HEK293 (cell line): Measurements from ENCODE around the gene GJB3.
A peak's percentile ranks its signal among the peaks of the same experiment; 100 is the strongest.

ENCODE experiments used
- CTCF ChIA-PET: fragments of 350-600 bp; formaldehyde crosslinking; extraction: SDS; loops from one replicate; lab custom pipeline; 2021; ENCODE audit warnings: antibody characterized with exemption; lab: Yijun Ruan, JAX
- POLR2A ChIA-PET: fragments of 300-600 bp; formaldehyde crosslinking; extraction: SDS; loops from one replicate; lab custom pipeline; 2020; ENCODE audit warnings: antibody characterized with exemption, inconsistent platforms; lab: Yijun Ruan, JAX
- H3K27ac ChIP-seq: fragments of 200-500 bp; sonication (Bioruptor generic); 2 replicates; pipeline ENCODE4 v1.5.1; 2014; ENCODE audit warnings: low read depth, low read length, control low read depth, inconsistent platforms; ENCODE audit errors: extremely low read depth
- H3K36me3 ChIP-seq, 2 experiments: fragments of 200-500 bp in 1 of 2; sonication (Bioruptor generic) in 1 of 2; 1 replicate in 1 of 2; 2 replicates in 1 of 2; pipeline ENCODE4 v1.5.1; 2014 to 2017; ENCODE audit warnings: inconsistent platforms in 2 of 2, low read length in 2 of 2; ENCODE audit not compliant: control insufficient read depth in 2 of 2, insufficient read depth in 1 of 2
- H3K4me1 ChIP-seq: fragments of 200-500 bp; sonication (Bioruptor generic); 2 replicates; pipeline ENCODE4 v1.5.1; 2014; ENCODE audit warnings: mild to moderate bottlenecking, low read length, inconsistent platforms; ENCODE audit not compliant: control insufficient read depth, insufficient read depth
- H3K4me3 ChIP-seq: 2 replicates; pipeline ENCODE4 v1.5.1; 2011; ENCODE audit warnings: low read depth, mild to moderate bottlenecking, control low read depth, low read length, moderate library complexity
- H3K9me3 ChIP-seq: fragments of 200-500 bp; sonication (Bioruptor generic); 2 replicates; pipeline ENCODE4 v1.5.1; 2014; ENCODE audit warnings: low read depth, low read length, inconsistent platforms; ENCODE audit not compliant: control insufficient read depth, insufficient read depth
- BCL11A ChIP-seq: fragments of 450-650 bp; formaldehyde crosslinking; IDR thresholded peaks from 2 replicates; pipeline ENCODE4 v1.5.1; 2016; ENCODE audit warnings: low read depth, missing biosample characterization, missing genetic modification characterization
- BCL6B ChIP-seq: fragments of 450-650 bp; formaldehyde crosslinking; IDR thresholded peaks from 2 replicates; pipeline ENCODE4 v1.5.1; 2017; ENCODE audit warnings: missing biosample characterization, missing genetic modification characterization
- CTCF ChIP-seq: fragments of 450-650 bp; formaldehyde crosslinking; IDR thresholded peaks from 2 replicates; pipeline ENCODE4 v1.5.1; 2016; ENCODE audit warnings: missing biosample characterization, missing genetic modification characterization
- FEZF1 ChIP-seq: fragments of 450-650 bp; formaldehyde crosslinking; IDR thresholded peaks from 2 replicates; pipeline ENCODE4 v1.5.1; 2016; ENCODE audit warnings: missing biosample characterization, missing genetic modification characterization
- HIC1 ChIP-seq: fragments of 450-650 bp; formaldehyde crosslinking; IDR thresholded peaks from 2 replicates; pipeline ENCODE4 v1.5.1; 2016; ENCODE audit warnings: missing biosample characterization, missing genetic modification characterization
- PRDM4 ChIP-seq: fragments of 450-650 bp; formaldehyde crosslinking; IDR thresholded peaks from 2 replicates; pipeline ENCODE4 v1.5.1; 2017; ENCODE audit warnings: missing biosample characterization, missing genetic modification characterization
- REST ChIP-seq: fragments of 450-650 bp; formaldehyde crosslinking; IDR thresholded peaks from 2 replicates; pipeline ENCODE4 v1.5.1; 2016; ENCODE audit warnings: missing biosample characterization, missing genetic modification characterization
- WT1 ChIP-seq: fragments of 450-650 bp; formaldehyde crosslinking; IDR thresholded peaks from 2 replicates; pipeline ENCODE4 v1.5.1; 2016; ENCODE audit warnings: missing biosample characterization, missing genetic modification characterization
- YY1 ChIP-seq: fragments of 450-650 bp; formaldehyde crosslinking; IDR thresholded peaks from 2 replicates; pipeline ENCODE4 v1.5.1; 2018; ENCODE audit warnings: missing biosample characterization, missing genetic modification characterization
- ZNF132 ChIP-seq: fragments of 450-650 bp; formaldehyde crosslinking; IDR thresholded peaks from 2 replicates; pipeline ENCODE4 v1.5.1; 2017; ENCODE audit warnings: missing biosample characterization, missing genetic modification characterization, borderline replicate concordance
- ZNF148 ChIP-seq: fragments of 450-650 bp; formaldehyde crosslinking; IDR thresholded peaks from 2 replicates; pipeline ENCODE4 v1.5.0; 2017; ENCODE audit warnings: missing biosample characterization, missing genetic modification characterization, borderline replicate concordance
- ZNF311 ChIP-seq: fragments of 450-650 bp; formaldehyde crosslinking; IDR thresholded peaks from 2 replicates; pipeline ENCODE4 v1.5.1; 2017; ENCODE audit warnings: missing biosample characterization, missing genetic modification characterization, borderline replicate concordance
- ZNF394 ChIP-seq: fragments of 450-650 bp; formaldehyde crosslinking; IDR thresholded peaks from 2 replicates; pipeline ENCODE4 v1.5.1; 2016; ENCODE audit warnings: missing biosample characterization, missing genetic modification characterization, mild to moderate bottlenecking, moderate library complexity, borderline replicate concordance
- ZNF473 ChIP-seq: fragments of 450-650 bp; formaldehyde crosslinking; IDR thresholded peaks from 2 replicates; pipeline ENCODE4 v1.5.1; 2017; ENCODE audit warnings: missing biosample characterization, missing genetic modification characterization
- ZNF639 ChIP-seq: fragments of 450-650 bp; formaldehyde crosslinking; IDR thresholded peaks from 2 replicates; pipeline ENCODE4 v1.5.1; 2016; ENCODE audit warnings: missing biosample characterization, missing genetic modification characterization
- ZNF677 ChIP-seq: fragments of 450-650 bp; IDR thresholded peaks from 2 replicates; pipeline ENCODE4 v1.5.0; 2018; ENCODE audit warnings: missing biosample characterization, mild to moderate bottlenecking, missing genetic modification characterization, moderate library complexity
- ZNF704 ChIP-seq: fragments of 450-650 bp; formaldehyde crosslinking; IDR thresholded peaks from 2 replicates; pipeline ENCODE4 v1.5.1; 2016; ENCODE audit warnings: missing biosample characterization, missing genetic modification characterization

GJB3 gene

GRCh38 chr1:34742667-34743270, 38.2 kb upstream of the GJB3 start (continued):
- TF ChIP-seq ZNF704 (tag by site-specific recombination) = no peak
- TF ChIP-seq CTCF = peak; percentile 93
- TF ChIP-seq HIC1 (tag by site-specific recombination) = no peak
- no peak for TF ChIP-seq ZNF677
- no peak for TF ChIP-seq YY1 (tag by site-specific recombination)
- TF ChIP-seq BCL6B (tag by site-specific recombination) = no peak
- no peak for TF ChIP-seq ZNF148

- ChIA-PET POLR2A (no interaction called here), CTCF (interaction anchor here (0.6 to 4.6 kb wide), 22 partner anchors 9 to 1140 kb away, joined by 3 to 39 read pairs (median 4); partner anchors contain the start of genes GJB4 and GJB5)
- H3K27ac ChIP-seq = no peak overlapping the region
- H3K36me3 ChIP-seq = no peaks in the 10 kb centered on the region
- no peak overlapping the region for H3K4me3 ChIP-seq
- no peaks in the 10 kb centered on the region for H3K4me1 ChIP-seq
- H3K9me3 ChIP-seq = no peaks in the 10 kb centered on the region
- TF ChIP-seq ZNF473 (tag by site-specific recombination) = no peak
- TF ChIP-seq ZNF132 (tag by site-specific recombination) = no peak
- TF ChIP-seq WT1 (tag by site-specific recombination) = no peak
- no peak for TF ChIP-seq BCL11A (tag by site-specific recombination)
- TF ChIP-seq REST (tag by site-specific recombination) = no peak
- TF ChIP-seq ZNF639 = no peak
- no peak for TF ChIP-seq ZNF394 (tag by site-specific recombination)
- no peak for TF ChIP-seq ZNF311
- TF ChIP-seq PRDM4 (tag by site-specific recombination) = no peak
- no peak for TF ChIP-seq BCL6B (tag by site-specific recombination)
- TF ChIP-seq FEZF1 (tag by site-specific recombination) = no peak
These were observed 37.2 kb upstream of the GJB3 start for GRCh38 chr1:34743775-34744174.
